Tibial nerve (tissue), 4 donors: ENCODE data around the gene MRPL39. TPM values are rescaled to one million over a fixed set of nuclear protein-coding genes. Genes with fewer than 3 reads are reported as not detected.

Experiments
- DNase-seq, 2 donors: peaks; one replicate each; pipeline ENCODE4 v3.0.0-alpha.2; 2019; ENCODE audit warnings: low spot score in 2 of 2
- H3K27ac ChIP-seq, 4 donors: fragments of 200-600 bp; sonication (generic) in 3 of 4; one replicate each; pipeline ENCODE4 v1.5.1; 2017 to 2019; ENCODE audit warnings: mild to moderate bottlenecking in 1 of 4
- H3K27me3 ChIP-seq, 2 donors: fragments of 200-600 bp; sonication (generic) in 1 of 2; one replicate each; pipeline versions ENCODE4 v1.5.1 to v1.6.0; 2017 to 2019
- H3K36me3 ChIP-seq, 3 donors: fragments of 200-600 bp; sonication (generic); one replicate each; pipeline ENCODE4 v1.5.1; 2018 to 2019
- H3K4me1 ChIP-seq, 4 donors: fragments of 200-600 bp; sonication (generic) in 3 of 4; one replicate each; pipeline ENCODE4 v1.5.1; 2017 to 2019
- H3K4me3 ChIP-seq, 4 donors: fragments of 200-600 bp; sonication (generic) in 3 of 4; one replicate each; pipeline ENCODE4 v1.5.1; 2017 to 2019; ENCODE audit warnings: mild to moderate bottlenecking in 1 of 4, moderate library complexity in 1 of 4
- H3K9me3 ChIP-seq, 4 donors: fragments of 200-600 bp; sonication (generic) in 3 of 4; one replicate each; pipeline ENCODE4 v1.5.1; 2017 to 2019
- EP300 ChIP-seq, 2 donors: sonication (generic); formaldehyde crosslinking; IDR thresholded peaks; one replicate each; pipeline ENCODE4 v1.6.1; 2017; ENCODE audit warnings: antibody characterized with exemption in 2 of 2, mild to moderate bottlenecking in 1 of 2
- POLR2A ChIP-seq, 2 donors: fragments of 450-650 bp; IDR thresholded peaks; one replicate each; pipeline ENCODE4 v1.6.1; 2017; ENCODE audit warnings: antibody characterized with exemption in 2 of 2, mild to moderate bottlenecking in 2 of 2, moderate library complexity in 2 of 2
- WGBS, 2 donors: methylation state at CpG; one replicate each; pipeline ENCODE4 v1.1.5; 2018; 5-methylcytosine and 5-hydroxymethylcytosine counted together
- total RNA-seq, 4 donors: library from RNA; depleted of rRNA; stranded (reverse); fragments of >200 nt; gene quantifications; one replicate each; pipeline ENCODE4 v1.1.0, GENCODE V29; 2016
- TF ChIP-seq, protein P1 (sequence below), 5 experiments: fragments of 200-600 bp in 3 of 5; fragments of 450-650 bp in 2 of 5; sonication (generic) in 3 of 5; IDR thresholded peaks; one replicate each; pipeline ENCODE4 v1.5.1; 2016 to 2019; ENCODE audit warnings: antibody characterized with exemption in 5 of 5, mild to moderate bottlenecking in 3 of 5, moderate library complexity in 2 of 5

MRPL39 gene
- total RNA-seq, 4 donors from 2014 or later = 14.5 to 22.3 (median 18.4) TPM

DNA sequence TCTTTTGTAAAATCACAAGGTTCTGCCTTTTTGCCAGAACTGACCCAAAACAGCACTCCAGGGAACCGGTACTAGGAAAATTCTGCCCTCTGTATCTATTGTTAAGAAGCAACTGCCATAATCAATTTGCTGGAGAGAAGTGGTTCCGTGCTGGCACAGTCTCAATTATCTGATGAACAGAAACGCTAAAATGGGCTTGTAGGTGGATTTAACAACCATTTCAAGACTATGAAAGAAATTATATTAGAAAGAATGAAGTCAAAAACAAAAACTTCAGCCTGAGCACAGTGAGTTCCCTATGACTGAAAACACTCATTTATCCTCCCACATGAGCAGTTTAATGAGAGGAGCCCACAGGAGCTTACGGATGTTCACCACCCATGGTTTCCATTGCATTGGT lies 36.2 kb upstream of the MRPL39 start:
- Histone ChIP-seq H3K4me3 (no peak overlapping the region), H3K27ac (peak overlapping the region in 2 of 4 donors; percentile 6 to 12), H3K4me1 (peaks cover 0 to 19% (median 0%) of the 10 kb centered on the region in 4 donors), H3K27me3 (no peaks in the 10 kb centered on the region), H3K9me3 (no peaks in the 10 kb centered on the region), H3K36me3 (no peaks in the 10 kb centered on the region)
- TF ChIP-seq EP300 (IDR thresholded peaks at IDR 0.05) = no peak
- TF ChIP-seq, protein P1, sequence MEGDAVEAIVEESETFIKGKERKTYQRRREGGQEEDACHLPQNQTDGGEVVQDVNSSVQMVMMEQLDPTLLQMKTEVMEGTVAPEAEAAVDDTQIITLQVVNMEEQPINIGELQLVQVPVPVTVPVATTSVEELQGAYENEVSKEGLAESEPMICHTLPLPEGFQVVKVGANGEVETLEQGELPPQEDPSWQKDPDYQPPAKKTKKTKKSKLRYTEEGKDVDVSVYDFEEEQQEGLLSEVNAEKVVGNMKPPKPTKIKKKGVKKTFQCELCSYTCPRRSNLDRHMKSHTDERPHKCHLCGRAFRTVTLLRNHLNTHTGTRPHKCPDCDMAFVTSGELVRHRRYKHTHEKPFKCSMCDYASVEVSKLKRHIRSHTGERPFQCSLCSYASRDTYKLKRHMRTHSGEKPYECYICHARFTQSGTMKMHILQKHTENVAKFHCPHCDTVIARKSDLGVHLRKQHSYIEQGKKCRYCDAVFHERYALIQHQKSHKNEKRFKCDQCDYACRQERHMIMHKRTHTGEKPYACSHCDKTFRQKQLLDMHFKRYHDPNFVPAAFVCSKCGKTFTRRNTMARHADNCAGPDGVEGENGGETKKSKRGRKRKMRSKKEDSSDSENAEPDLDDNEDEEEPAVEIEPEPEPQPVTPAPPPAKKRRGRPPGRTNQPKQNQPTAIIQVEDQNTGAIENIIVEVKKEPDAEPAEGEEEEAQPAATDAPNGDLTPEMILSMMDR (IDR thresholded peaks at IDR 0.05) = no peak
- TF ChIP-seq POLR2A (IDR thresholded peaks at IDR 0.05) = no peak
- no peak for DNase-seq
- 65 to 73% methylated on average over 4 of the region's 4 CpGs for WGBS, 2 donors

DNA sequence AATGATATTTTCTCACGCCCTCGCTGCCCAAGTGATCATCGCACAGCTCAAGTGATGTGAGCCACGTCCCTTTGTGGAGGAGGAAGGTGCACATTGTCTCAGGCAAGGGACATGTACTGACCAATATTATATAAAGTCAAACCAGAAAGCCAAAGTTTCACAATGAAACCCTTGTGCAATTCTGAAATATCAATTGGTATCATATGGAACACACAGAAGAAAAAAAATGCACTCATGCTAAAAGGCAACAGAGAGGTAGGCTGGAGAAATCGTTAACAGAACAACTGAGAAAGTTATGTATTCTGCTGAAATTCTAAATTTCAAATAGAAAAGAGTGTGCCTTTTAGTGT lies 33.6 kb upstream of the MRPL39 start:
- WGBS, 2 donors = 29 to 40% methylated on average over 5 of the region's 5 CpGs
- Histone ChIP-seq H3K27me3 (peaks cover 0 to 3% of the 10 kb centered on the region in 2 donors), H3K4me1 (peaks cover 0 to 23% (median 0%) of the 10 kb centered on the region in 4 donors), H3K36me3 (no peaks in the 10 kb centered on the region), H3K27ac (peak overlapping the region in 2 of 4 donors; percentile 83 to 95), H3K9me3 (no peaks in the 10 kb centered on the region), H3K4me3 (peak overlapping the region in 3 of 4 donors; percentile 74 to 89 (median 76))
- TF ChIP-seq EP300 (IDR thresholded peaks at IDR 0.05) (no peak), POLR2A (IDR thresholded peaks at IDR 0.05) (no peak)
- TF ChIP-seq, protein P1 (IDR thresholded peaks at IDR 0.05) = no peak
- DNase-seq = no peak

DNA sequence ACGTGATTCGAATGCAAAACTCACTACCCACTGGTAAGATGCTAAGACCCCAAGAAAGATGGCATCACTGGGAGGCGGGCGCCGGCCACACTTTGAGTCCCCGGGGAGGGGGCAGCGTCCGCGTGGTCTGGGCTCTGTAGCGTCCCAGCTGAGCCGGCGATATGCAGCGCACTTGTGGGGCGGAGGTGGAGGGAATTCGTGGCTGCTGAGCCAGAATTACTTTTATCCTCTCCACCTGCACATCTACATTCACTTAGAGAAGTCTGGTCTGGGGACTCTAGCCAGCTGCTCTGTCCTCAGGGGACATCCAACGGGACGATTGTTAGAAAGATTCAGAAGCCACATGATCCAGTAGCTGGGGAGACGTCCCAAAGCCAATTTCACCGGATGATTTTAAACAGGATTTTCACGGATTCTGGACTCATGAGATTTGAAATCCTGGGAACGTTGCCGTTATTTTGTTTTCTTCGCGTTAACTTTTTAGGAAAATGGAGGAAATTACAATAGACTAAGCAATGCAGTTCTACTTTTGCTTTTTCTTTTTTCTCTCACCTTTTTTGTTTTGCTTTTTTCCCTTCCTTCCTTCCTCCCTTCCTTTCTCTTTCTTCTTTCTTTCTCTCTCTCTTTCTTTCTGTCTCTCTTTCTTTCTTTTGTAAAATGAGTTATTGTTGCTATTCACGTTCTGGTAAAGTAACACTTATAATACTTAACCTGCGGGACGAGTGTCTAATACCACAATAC lies 33.1 kb upstream of the MRPL39 start:
- DNase-seq = peak; percentile 21 to 25
- no peaks in the 10 kb centered on the region for H3K36me3 ChIP-seq
- TF ChIP-seq, protein P1 (IDR thresholded peaks at IDR 0.05) = no peak
- TF ChIP-seq POLR2A (IDR thresholded peaks at IDR 0.05) (no peak), EP300 (IDR thresholded peaks at IDR 0.05) (peak in 1 of 2 donors; percentile 5)
- H3K27me3 ChIP-seq = peaks cover 0 to 3% of the 10 kb centered on the region in 2 donors
- no peaks in the 10 kb centered on the region for H3K9me3 ChIP-seq
- WGBS, 2 donors = 3 to 4% methylated on average over 27 of the region's 27 CpGs
- peak overlapping the region; percentile 68 to 89 (median 75) for H3K4me3 ChIP-seq
- H3K27ac ChIP-seq = peak overlapping the region; percentile 82 to 95 (median 83)
- H3K4me1 ChIP-seq = peaks cover 0 to 21% (median 0%) of the 10 kb centered on the region in 4 donors

DNA sequence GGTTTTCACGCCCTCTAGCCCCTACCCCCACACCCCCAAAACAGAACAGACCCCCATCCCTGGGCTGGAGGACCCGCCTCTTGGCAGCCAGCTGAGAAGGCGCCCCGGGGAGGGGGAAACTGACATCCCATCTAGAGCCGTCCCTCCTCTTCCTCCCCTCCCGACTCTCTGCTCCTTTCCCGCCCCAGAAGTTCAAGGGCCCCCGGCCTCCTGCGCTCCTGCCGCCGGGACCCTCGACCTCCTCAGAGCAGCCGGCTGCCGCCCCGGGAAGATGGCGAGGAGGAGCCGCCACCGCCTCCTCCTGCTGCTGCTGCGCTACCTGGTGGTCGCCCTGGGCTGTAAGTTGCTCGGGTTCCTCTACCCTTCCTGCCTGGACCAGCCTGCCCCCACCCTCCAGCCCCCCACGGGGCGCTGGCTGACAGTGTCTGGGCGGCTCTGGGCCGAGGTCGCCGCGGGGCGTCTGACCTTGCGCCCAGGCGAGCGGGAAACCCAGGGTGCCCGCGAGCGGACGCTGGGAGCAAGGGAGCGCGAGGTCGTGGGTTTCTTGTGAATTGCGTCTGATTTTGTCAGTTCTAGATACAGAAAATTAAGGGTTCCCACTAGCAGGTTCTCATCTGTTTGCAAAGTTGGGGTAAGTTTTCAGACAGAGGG lies 32.4 kb upstream of the MRPL39 start:
- peak overlapping the region; percentile 82 to 95 (median 83) for H3K27ac ChIP-seq
- peak; percentile 22 to 39 for DNase-seq
- WGBS, 2 donors = 1% methylated on average over 17 to 21 of the region's 40 CpGs
- H3K4me1 ChIP-seq = peaks cover 0 to 21% (median 0%) of the 10 kb centered on the region in 4 donors
- H3K36me3 ChIP-seq = no peaks in the 10 kb centered on the region
- no peaks in the 10 kb centered on the region for H3K9me3 ChIP-seq
- TF ChIP-seq, protein P1 (IDR thresholded peaks at IDR 0.05) = peak in 4 of 5 experiments; percentile 22 to 57 (median 32)
- TF ChIP-seq EP300 (IDR thresholded peaks at IDR 0.05) = no peak
- peak in 1 of 2 donors; percentile 22 for TF ChIP-seq POLR2A (IDR thresholded peaks at IDR 0.05)
- peaks cover 0 to 3% of the 10 kb centered on the region in 2 donors for H3K27me3 ChIP-seq
- peak overlapping the region; percentile 68 to 89 (median 75) for H3K4me3 ChIP-seq
